NCI-H2081 treated with DMSO at 0.1 percent for 48 hours (cell line): Measurements from ENCODE around the gene C4orf33.

Experiments used
- DNase-seq: peaks from one replicate; lab custom pipeline; 2025; lab: John Stamatoyannopoulos, UW

C4orf33 gene

DNA sequence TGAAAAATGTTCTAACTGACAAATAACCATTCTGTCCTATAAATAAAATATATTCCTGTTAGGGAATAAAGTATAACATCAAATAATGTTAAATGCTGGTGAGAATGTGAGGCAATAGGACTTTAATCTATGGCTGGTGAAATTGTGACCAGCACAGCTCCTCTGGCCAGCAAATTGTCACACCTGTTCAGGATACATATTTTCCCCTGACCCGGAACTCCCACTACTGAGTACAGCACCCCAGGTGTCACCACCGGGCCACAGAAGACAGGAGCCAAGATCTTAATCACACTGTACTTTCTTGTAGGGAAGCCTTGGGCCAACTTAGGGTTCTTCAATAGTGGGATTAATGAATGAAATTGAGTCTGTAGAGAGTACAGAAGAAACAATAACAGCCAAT lies 33.2 kb downstream of the C4orf33 start:
- no peak for DNase-seq

DNA sequence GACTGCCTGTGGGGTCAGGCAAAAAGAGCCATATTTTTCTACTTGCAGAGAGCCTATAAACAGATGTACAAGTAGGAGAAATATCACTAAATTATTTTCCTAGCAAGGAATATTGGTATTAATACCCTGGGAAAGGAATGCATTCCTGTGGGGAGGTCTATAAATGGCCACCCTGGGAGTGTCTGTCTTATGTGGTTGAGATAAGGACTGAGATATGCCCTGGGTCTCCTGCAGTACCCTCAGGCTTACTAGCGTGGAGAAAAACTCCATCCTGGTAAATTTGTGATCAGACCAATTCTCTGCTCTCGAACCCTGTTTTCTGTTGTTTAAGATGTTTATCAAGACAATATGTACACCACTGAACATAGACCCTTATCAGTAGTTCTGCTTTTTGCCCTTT lies 35.4 kb downstream of the C4orf33 start:
- no peak for DNase-seq

- DNase-seq = no peak
Measured at GRCh38 chr4:129136433-129136832, 40.5 kb downstream of the C4orf33 start.

DNA sequence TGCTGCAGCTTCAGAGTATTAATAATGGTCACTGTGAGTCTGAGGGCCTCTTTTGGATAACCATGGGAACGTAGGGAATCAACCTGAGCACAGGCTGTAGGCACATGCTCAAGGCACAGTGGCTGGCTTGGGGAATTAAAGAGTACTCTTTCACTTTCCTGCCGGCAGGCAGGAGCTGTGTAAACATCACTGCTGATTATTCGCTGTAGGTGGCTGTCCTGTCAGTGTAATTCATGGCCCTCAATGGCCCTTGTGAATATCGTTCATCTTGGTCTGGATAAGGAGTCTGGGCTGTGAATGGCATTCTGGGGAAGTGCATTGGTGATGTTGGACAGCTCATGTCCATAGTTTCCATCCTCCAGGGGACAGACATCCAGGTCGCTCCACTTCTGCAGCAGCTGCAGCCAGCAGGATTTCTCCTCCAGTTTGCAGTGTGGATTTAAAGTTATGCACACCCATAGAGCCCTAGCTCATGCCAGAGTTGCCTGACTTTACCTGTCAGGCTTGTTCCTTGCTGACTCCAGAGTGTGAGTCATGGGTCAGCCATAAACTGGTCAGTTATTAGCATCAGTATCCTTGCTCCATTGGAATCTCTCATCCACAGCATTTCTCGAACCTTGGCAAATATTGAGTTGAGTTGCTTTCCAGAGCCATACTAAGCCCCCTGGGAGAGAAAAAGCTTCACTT lies 43.0 kb downstream of the C4orf33 start:
- peak; percentile 15 for DNase-seq

- no peak for DNase-seq
Measured at GRCh38 chr4:129140521-129140920, 44.6 kb downstream of the C4orf33 start.

DNA sequence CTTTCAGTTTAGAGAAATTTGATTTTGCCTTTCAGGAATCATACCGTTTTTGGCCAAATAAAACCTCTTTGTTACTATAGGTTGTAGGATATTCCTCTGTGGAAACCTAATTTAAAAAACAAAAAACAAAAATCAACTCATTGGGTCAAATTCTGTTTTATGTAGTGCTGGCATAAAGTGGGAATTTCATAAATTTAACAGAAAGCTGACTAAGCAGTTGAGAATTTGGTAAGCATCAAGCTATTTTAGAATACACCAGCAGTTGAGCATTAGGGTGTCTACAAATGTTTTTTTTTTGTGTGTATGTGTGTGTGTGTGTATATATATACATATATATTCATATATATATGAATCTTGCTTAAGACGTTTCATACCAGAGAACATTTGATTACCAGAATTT lies 47.4 kb downstream of the C4orf33 start:
- DNase-seq = no peak

- no peak for DNase-seq
Measured at GRCh38 chr4:129144755-129145206, 48.8 kb downstream of the C4orf33 start.

- no peak for DNase-seq
Measured at GRCh38 chr4:129145222-129145730, 49.3 kb downstream of the C4orf33 start.

DNA sequence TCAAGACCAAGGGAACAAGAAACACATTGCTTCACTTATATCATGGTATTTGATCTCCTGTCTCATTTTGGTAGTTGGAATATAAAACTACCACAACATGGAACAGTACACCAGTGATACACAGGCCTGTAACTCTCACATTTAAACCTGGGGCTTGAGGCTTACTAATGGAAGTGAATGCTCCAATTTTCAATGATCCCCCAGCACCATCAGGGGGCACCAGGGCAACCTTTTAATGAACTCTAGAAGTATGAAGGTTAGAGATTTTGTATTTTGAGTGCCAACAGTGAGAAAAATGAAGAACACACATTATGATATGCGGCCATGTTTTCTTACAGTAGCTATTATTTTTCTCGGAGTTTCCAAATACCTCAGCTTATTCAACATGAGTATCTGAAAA lies 50.7 kb downstream of the C4orf33 start:
- DNase-seq = no peak

GRCh38 chr4:129148892-129149291 lies 52.9 kb downstream of the C4orf33 start:
- no peak for DNase-seq

DNA sequence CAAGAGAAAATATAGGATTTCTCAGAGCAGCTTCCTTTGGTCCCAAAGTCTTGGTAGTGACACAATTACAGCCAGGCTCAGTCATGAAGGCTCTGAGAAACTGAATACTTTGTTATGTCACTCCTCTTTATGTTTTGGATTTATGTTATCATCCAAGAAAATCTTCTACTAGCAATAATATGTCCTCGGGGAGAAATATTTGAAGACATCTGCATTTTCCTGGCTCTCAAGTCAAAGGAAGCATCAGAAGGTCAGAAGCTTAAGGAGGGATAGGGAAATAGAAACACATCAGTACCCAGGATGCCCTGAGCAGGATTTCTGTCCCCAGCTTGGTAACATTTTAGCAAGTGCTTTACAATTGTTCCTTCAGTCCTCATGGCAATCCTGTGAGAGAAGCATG lies 54.0 kb downstream of the C4orf33 start:
- no peak for DNase-seq

DNA sequence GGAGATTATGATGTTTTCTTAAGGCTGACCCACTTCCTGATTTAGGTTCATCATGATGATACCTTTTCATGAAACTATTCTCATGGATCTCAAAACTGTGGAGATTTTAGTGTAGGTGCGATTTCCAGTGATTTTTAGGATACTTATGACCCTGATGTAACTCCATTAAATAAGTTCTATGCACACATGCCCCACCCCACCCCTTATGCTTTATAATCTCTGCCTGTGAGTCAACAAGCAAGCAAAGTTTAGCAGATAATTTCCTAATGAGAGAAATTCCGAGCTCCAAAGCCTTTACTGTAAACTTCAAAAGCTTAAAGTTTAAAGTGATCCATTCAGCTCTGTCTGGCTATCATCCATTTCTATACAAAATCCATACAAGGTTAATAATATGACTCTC lies 56.4 kb downstream of the C4orf33 start:
- no peak for DNase-seq

- no peak for DNase-seq
Measured at GRCh38 chr4:129153700-129154099, 57.7 kb downstream of the C4orf33 start.

DNA sequence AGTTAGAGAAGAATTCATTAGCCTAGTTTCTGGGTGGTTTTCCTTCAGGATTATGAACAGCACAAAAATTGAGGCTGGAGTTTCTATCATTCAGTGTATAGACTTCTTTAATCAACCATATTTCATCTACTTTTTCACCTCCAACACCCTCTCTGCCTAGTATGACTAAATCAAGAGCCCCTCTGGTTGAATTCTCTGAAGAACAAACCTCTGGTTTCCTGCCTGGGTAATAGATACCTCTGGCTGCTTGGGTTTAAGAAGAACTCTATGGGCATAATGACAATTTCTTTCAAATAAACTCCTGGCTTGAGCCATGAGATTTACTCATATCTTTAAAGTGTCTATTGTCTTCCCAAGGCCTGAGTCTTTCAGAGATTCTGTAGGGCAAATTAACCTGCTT lies 66.5 kb downstream of the C4orf33 start:
- no peak for DNase-seq

- no peak for DNase-seq
Measured at GRCh38 chr4:129163427-129163826, 67.5 kb downstream of the C4orf33 start.

GRCh38 chr4:129164243-129164642 lies 68.3 kb downstream of the C4orf33 start:
- DNase-seq = no peak
